GM12872 (cell line): Measurements from ENCODE around the gene SLCO1A2.

Experiments
- CTCF ChIP-seq: IDR thresholded peaks from 3 replicates; pipeline ENCODE4 v1.5.1; 2011; ENCODE audit warnings: low read depth, mild to moderate bottlenecking, low read length, moderate library complexity; ENCODE audit not compliant: insufficient read depth

The SLCO1A2 gene

GRCh38 chr12:21340403-21340802 lies 5.7 kb upstream of the SLCO1A2 start:
- no peak for TF ChIP-seq CTCF

GRCh38 chr12:21339921-21340320 lies 5.2 kb upstream of the SLCO1A2 start:
- TF ChIP-seq CTCF, result no peak

- no peak for TF ChIP-seq CTCF
Observed at GRCh38 chr12:21337959-21338744, 3.4 kb upstream of the SLCO1A2 start.

- no peak for TF ChIP-seq CTCF
Observed at GRCh38 chr12:21337453-21337852, 2.7 kb upstream of the SLCO1A2 start.

- no peak for TF ChIP-seq CTCF
Observed at GRCh38 chr12:21336656-21337055, 1.9 kb upstream of the SLCO1A2 start.

GRCh38 chr12:21330682-21331253 lies 3.9 kb downstream of the SLCO1A2 start:
- no peak for TF ChIP-seq CTCF

- no peak for TF ChIP-seq CTCF
Observed at GRCh38 chr12:21328578-21328977, 6.1 kb downstream of the SLCO1A2 start.
